D341Med (cell line): ENCODE data around the gene NFATC4.
"Not testable (repeated sequence)": the region's sequence is repeated elsewhere in the genome, so short reads cannot be mapped to it uniquely, and the experiment has no call there.

Experiments used
- DNase-seq: peaks from one replicate; pipeline ENCODE4 v3.0.0; 2012; ENCODE audit warnings: low spot score

Gene NFATC4

GRCh38 chr14:24367514-24368211 is at the start of gene NFATC4:
NFATC4 (plus strand) TSS chr14:24368184; CDS start chr14:24368341, 157 bp downstream.
- peak; percentile 68 for DNase-seq

- DNase-seq: no peak
Measured at GRCh38 chr14:24321212-24321975, 46.6 kb upstream of the NFATC4 start.

- no peak for DNase-seq
Measured at GRCh38 chr14:24322672-24323071, 45.3 kb upstream of the NFATC4 start.

- no peak for DNase-seq
Measured at GRCh38 chr14:24323341-24323740, 44.6 kb upstream of the NFATC4 start.

- no peak for DNase-seq
Measured at GRCh38 chr14:24324024-24324423, 44.0 kb upstream of the NFATC4 start.

- no peak for DNase-seq
Measured at GRCh38 chr14:24325041-24325530, 42.9 kb upstream of the NFATC4 start.

GRCh38 chr14:24325963-24326362 is 42.0 kb upstream of the NFATC4 start:
- no peak for DNase-seq

GRCh38 chr14:24327303-24327702 is 40.7 kb upstream of the NFATC4 start:
- DNase-seq: no peak

- DNase-seq: not testable (repeated sequence)
Measured at GRCh38 chr14:24327914-24328313, 40.1 kb upstream of the NFATC4 start.

GRCh38 chr14:24329073-24329663 is 38.8 kb upstream of the NFATC4 start:
- no peak for DNase-seq

GRCh38 chr14:24329736-24330135 is 38.2 kb upstream of the NFATC4 start:
- no peak for DNase-seq

- DNase-seq: no peak
Measured at GRCh38 chr14:24330973-24331674, 36.9 kb upstream of the NFATC4 start.

- DNase-seq: no peak
Measured at GRCh38 chr14:24331731-24332267, 36.2 kb upstream of the NFATC4 start.

- peak; percentile 84 for DNase-seq
Measured at GRCh38 chr14:24332268-24332993, 35.6 kb upstream of the NFATC4 start.

- no peak for DNase-seq
Measured at GRCh38 chr14:24334431-24335291, 33.3 kb upstream of the NFATC4 start, which contains the start of gene ADCY4. ADCY4 (minus strand) TSS chr14:24335071; CDS start chr14:24334652, 419 bp downstream.

GRCh38 chr14:24335461-24336171 is 32.4 kb upstream of the NFATC4 start:
- DNase-seq: no peak

GRCh38 chr14:24337144-24337823 is 30.7 kb upstream of the NFATC4 start:
- no peak for DNase-seq

- no peak for DNase-seq
Measured at GRCh38 chr14:24337824-24338175, 30.2 kb upstream of the NFATC4 start.

- no peak for DNase-seq
Measured at GRCh38 chr14:24338843-24339242, 29.1 kb upstream of the NFATC4 start.
